IMR-90 (cell line): Measurements from ENCODE around the gene RC3H2. TPM values are rescaled to one million over a fixed set of nuclear protein-coding genes. Genes with fewer than 3 reads are reported as not detected.
A peak's percentile ranks its signal among the peaks of the same experiment; 100 is the strongest.

Source experiments
- ATAC-seq: fragments of 200-7000 bp; cut with Tn5 transposase; 2 replicates; pipeline ENCODE4 v1.9.1; 2020; ENCODE audit warnings: low read depth, mild to moderate bottlenecking, moderate library complexity
- BruUV-seq: library from RNA; stranded (reverse); fragments of 400-500 nt; replicated peaks from 2 replicates; lab custom pipeline; 2021; lab: Mats Ljungman, UMichigan
- CTCF ChIA-PET: fragments of 300-600 bp; formaldehyde crosslinking; extraction: SDS; loops from one replicate; lab custom pipeline; 2021; ENCODE audit warnings: antibody characterized with exemption; lab: Yijun Ruan, JAX
- POLR2A ChIA-PET: fragments of 300-600 bp; sonication (Branson Sonifier 250); formaldehyde crosslinking; loops from one replicate; lab custom pipeline; 2022; ENCODE audit warnings: antibody characterized with exemption; ENCODE audit not compliant: unreplicated experiment; lab: Charles Lee
- DNase-seq: peaks from one replicate; pipeline ENCODE4 v3.0.0; 2013
- H2AFZ ChIP-seq: replicated peaks from 2 replicates; pipeline ENCODE3; 2013; ENCODE audit warnings: low read length, mild to moderate bottlenecking; ENCODE audit not compliant: poor library complexity
- H2AK5ac ChIP-seq: 2 replicates; pipeline ENCODE4 v1.6.1; 2013; ENCODE audit warnings: low read depth, low read length, inconsistent platforms
- H2AK9ac ChIP-seq: replicated peaks from 2 replicates; pipeline ENCODE3; 2013; ENCODE audit warnings: mild to moderate bottlenecking, low read depth, low read length, moderate library complexity; ENCODE audit not compliant: poor library complexity
- H2BK120ac ChIP-seq: 2 replicates; pipeline ENCODE4 v1.6.1; 2013; ENCODE audit warnings: low read depth, low read length, inconsistent platforms
- H2BK15ac ChIP-seq: 3 replicates; pipeline ENCODE4 v1.6.1; 2013; ENCODE audit warnings: low read depth, low read length, inconsistent platforms
- H2BK20ac ChIP-seq: 2 replicates; pipeline ENCODE4 v1.6.1; 2013; ENCODE audit warnings: low read depth, mild to moderate bottlenecking, inconsistent platforms, low read length, moderate library complexity
- H2BK5ac ChIP-seq: 2 replicates; pipeline ENCODE4 v1.6.1; 2013; ENCODE audit warnings: mild to moderate bottlenecking, low read depth, low read length, inconsistent platforms; ENCODE audit not compliant: poor library complexity, severe bottlenecking
- H3K14ac ChIP-seq: replicated peaks from 2 replicates; pipeline ENCODE4 v1.6.1; 2013; ENCODE audit warnings: low read depth, low read length, inconsistent platforms
- H3K18ac ChIP-seq: 2 replicates; pipeline ENCODE4 v1.6.1; 2013; ENCODE audit warnings: low read depth, low read length, control low read depth
- H3K23ac ChIP-seq: 2 replicates; pipeline ENCODE4 v1.6.1; 2013; ENCODE audit warnings: low read depth, low read length, inconsistent platforms
- H3K27ac ChIP-seq: 2 replicates; pipeline ENCODE4 v1.5.1; 2013; ENCODE audit warnings: mild to moderate bottlenecking, control low read depth, low read length; ENCODE audit not compliant: insufficient read depth
- H3K27me3 ChIP-seq: 2 replicates; pipeline ENCODE4 v1.6.1; 2013; ENCODE audit warnings: low read length; ENCODE audit not compliant: control insufficient read depth, insufficient read depth
- H3K36me3 ChIP-seq: 2 replicates; pipeline ENCODE4 v1.6.1; 2013; ENCODE audit warnings: low read length, mixed read lengths; ENCODE audit not compliant: control insufficient read depth, insufficient read depth
- H3K4ac ChIP-seq: 2 replicates; pipeline ENCODE4 v1.6.1; 2013; ENCODE audit warnings: low read depth, low read length, inconsistent platforms
- H3K4me1 ChIP-seq: 2 replicates; pipeline ENCODE4 v1.6.1; 2013; ENCODE audit warnings: low read length, mixed read lengths; ENCODE audit not compliant: control insufficient read depth, insufficient read depth
- H3K4me2 ChIP-seq: 2 replicates; pipeline ENCODE4 v1.6.1; 2013; ENCODE audit warnings: low read depth, mild to moderate bottlenecking, control low read depth, low read length, moderate library complexity
- H3K4me3 ChIP-seq: 2 replicates; pipeline ENCODE4 v1.5.1; 2013; ENCODE audit warnings: low read depth, mild to moderate bottlenecking, control low read depth, low read length, moderate library complexity; ENCODE audit not compliant: insufficient read depth
- H3K56ac ChIP-seq: 2 replicates; pipeline ENCODE4 v1.6.1; 2013; ENCODE audit warnings: low read length, inconsistent platforms; ENCODE audit not compliant: insufficient read depth; ENCODE audit errors: extremely low read depth
- H3K79me1 ChIP-seq, 2 experiments: 2 replicates each; pipeline ENCODE4 v1.6.1; 2013; ENCODE audit warnings: low read length in 2 of 2, inconsistent platforms in 1 of 2, low read depth in 1 of 2
- H3K9ac ChIP-seq: 2 replicates; pipeline ENCODE4 v1.6.1; 2013; ENCODE audit warnings: low read depth, low read length, control low read depth
- H3K9me1 ChIP-seq: 2 replicates; pipeline ENCODE4 v1.6.1; 2013; ENCODE audit warnings: low read length, inconsistent platforms; ENCODE audit not compliant: insufficient read depth
- H3K9me3 ChIP-seq: 2 replicates; pipeline ENCODE4 v1.6.1; 2013; ENCODE audit warnings: low read length; ENCODE audit not compliant: control insufficient read depth, insufficient read depth
- H4K20me1 ChIP-seq: 2 replicates; pipeline ENCODE4 v1.6.1; 2013; ENCODE audit warnings: low read length, inconsistent platforms; ENCODE audit not compliant: insufficient read depth
- H4K5ac ChIP-seq: 2 replicates; pipeline ENCODE4 v1.6.1; 2013; ENCODE audit warnings: mild to moderate bottlenecking, low read depth, low read length, control low read depth
- H4K8ac ChIP-seq, 2 experiments: 2 replicates each; pipeline ENCODE4 v1.6.1; 2013; ENCODE audit warnings: low read depth in 2 of 2, low read length in 2 of 2, control low read depth in 1 of 2, inconsistent platforms in 1 of 2
- H4K91ac ChIP-seq: 2 replicates; pipeline ENCODE4 v1.6.1; 2013; ENCODE audit warnings: low read depth, low read length, inconsistent platforms; ENCODE audit not compliant: insufficient read depth
- CEBPB ChIP-seq: IDR thresholded peaks from 2 replicates; pipeline ENCODE4 v1.6.1; 2012; ENCODE audit warnings: low read depth, low read length, improper control_type of control experiment
- CHD1 ChIP-seq: IDR thresholded peaks from 2 replicates; pipeline ENCODE4 v1.6.1; 2012; ENCODE audit warnings: low read depth, low read length, improper control_type of control experiment
- FOS ChIP-seq: fragments of 150-350 bp; IDR thresholded peaks from 2 replicates; pipeline ENCODE4 v1.6.1; 2016; ENCODE audit warnings: low read depth, low read length
- MAZ ChIP-seq: IDR thresholded peaks from 2 replicates; pipeline ENCODE4 v1.6.1; 2012; ENCODE audit warnings: low read depth, mild to moderate bottlenecking, low read length, improper control_type of control experiment, moderate library complexity, borderline replicate concordance
- MXI1 ChIP-seq: IDR thresholded peaks from 2 replicates; pipeline ENCODE4 v1.6.1; 2012; ENCODE audit warnings: low read depth, mild to moderate bottlenecking, low read length, moderate library complexity, borderline replicate concordance
- NFE2L2 ChIP-seq: fragments of 150-350 bp; IDR thresholded peaks from 2 replicates; pipeline ENCODE4 v1.6.1; 2016; ENCODE audit warnings: low read depth, mild to moderate bottlenecking, low read length
- POLR2A ChIP-seq: IDR thresholded peaks from 2 replicates; pipeline ENCODE4 v1.6.1; 2012; ENCODE audit warnings: mild to moderate bottlenecking, low read depth, low read length
- RAD21 ChIP-seq: IDR thresholded peaks from 2 replicates; pipeline ENCODE4 v1.6.1; 2012; ENCODE audit warnings: low read length, improper control_type of control experiment
- RFX5 ChIP-seq: IDR thresholded peaks from 2 replicates; pipeline ENCODE4 v1.8.0; 2012; ENCODE audit warnings: low read depth, mild to moderate bottlenecking, low read length, moderate library complexity
- WGBS, 2 experiments: methylation state at CpG; one replicate each; pipeline versions ENCODE4 v1.1.5 to v1.1.7; 2013; ENCODE audit warnings: missing lambda C conversion rate in 2 of 2; ENCODE audit not compliant: insufficient read length in 1 of 2; ENCODE audit errors: extremely low coverage in 2 of 2; 5-methylcytosine and 5-hydroxymethylcytosine counted together
- dilution Hi-C: fragments of 300-500 bp; cut with HindIII; formaldehyde crosslinking; loops from one replicate; pipeline ENCODE4 v1.14.3; 2018; ENCODE audit warnings: low sequenced_read_pairs; ENCODE audit not compliant: unreplicated experiment
- in situ Hi-C: fragments of 300-500 bp; cut with MboI; formaldehyde crosslinking; loops from 3 replicates; pipeline ENCODE4 v1.14.3; 2019; ENCODE audit warnings: low sequenced_read_pairs, inconsistent platforms, mixed read lengths
- intact Hi-C: fragments of 100-400 bp; cut with micrococcal nuclease; formaldehyde crosslinking; loops from 2 replicates; pipeline ENCODE4 v1.10.0; 2022
- polyA plus RNA-seq, 3 experiments: library from polyadenylated mRNA; depleted of rRNA; stranded (reverse); fragments of >200 nt; gene quantifications; 2 replicates each; pipeline ENCODE4 v1.2.3, GENCODE V29; 2012; ENCODE audit warnings: low replicate concordance in 1 of 3
- total RNA-seq: library from RNA; depleted of rRNA; stranded (reverse); fragments of >200 nt; gene quantifications from 2 replicates; pipeline ENCODE4 v1.2.3, GENCODE V29; 2012
- TF ChIP-seq, protein P1 (sequence below): fragments of 150-350 bp; IDR thresholded peaks from 2 replicates; pipeline ENCODE4 v1.6.1; 2016; ENCODE audit warnings: low read depth, mild to moderate bottlenecking, low read length, moderate library complexity, borderline replicate concordance
- TF ChIP-seq, protein P2 (sequence below): fragments of 150-350 bp; IDR thresholded peaks from 2 replicates; pipeline ENCODE4 v1.6.1; 2017; ENCODE audit warnings: mild to moderate bottlenecking, antibody characterized with exemption, low read length, low read depth

Gene RC3H2
- total and polyA plus RNA-seq, 2 of the 4 experiments (the other 2 are of a cell fraction) = 14.7 to 58.4 TPM

DNA sequence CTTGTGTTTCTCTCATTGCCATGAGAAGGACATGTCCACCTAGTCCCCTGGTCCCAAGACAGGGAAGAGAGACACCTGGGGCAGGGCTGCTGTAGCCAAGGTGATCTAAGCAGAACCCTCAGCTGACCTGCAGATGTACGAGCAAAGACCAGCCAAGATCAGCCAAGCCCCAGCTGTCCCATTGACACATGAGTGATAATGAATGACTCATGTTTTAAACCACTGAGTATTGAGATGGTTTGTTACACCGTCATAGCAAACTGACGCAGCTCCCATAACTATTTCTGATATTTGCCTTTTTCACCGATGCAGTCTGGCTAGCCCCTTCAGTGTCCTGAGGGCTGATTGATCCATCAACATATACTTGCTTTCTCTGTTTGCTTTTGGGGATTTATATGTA lies 98.5 kb downstream of the RC3H2 start:
- Histone ChIP-seq H3K4me3 (no peak overlapping the region), H3K23ac (no peak overlapping the region), H3K27me3 (no peaks in the 10 kb centered on the region), H3K4me2 (no peak overlapping the region), H3K79me1 (no peaks in the 10 kb centered on the region), H3K4ac (no peak overlapping the region), H4K5ac (no peak overlapping the region), H2BK5ac (no peak overlapping the region), H4K20me1 (no peaks in the 10 kb centered on the region), H3K14ac (no peak overlapping the region), H3K18ac (no peak overlapping the region), H3K9ac (no peak overlapping the region), H3K27ac (no peak overlapping the region), H3K9me3 (peaks cover 4% of the 10 kb centered on the region), H4K8ac (no peak overlapping the region), H3K56ac (no peak overlapping the region; the same call in 1 of the 2 replicates), H3K4me1 (no peaks in the 10 kb centered on the region), H3K36me3 (no peaks in the 10 kb centered on the region), H2AK5ac (no peak overlapping the region), H4K91ac (no peak overlapping the region), H2BK20ac (0 out of 2 replicates have a peak overlapping the region, but pooled peaks have one; percentile 30), H2BK15ac (no peak overlapping the region), H2AK9ac (no peak overlapping the region), H2BK120ac (0 out of 2 replicates have a peak overlapping the region, but pooled peaks have one; percentile 2), H3K9me1 (no peaks in the 10 kb centered on the region; the same call in 1 of the 2 replicates), H2AFZ (no peak overlapping the region)
- DNase-seq (no peak), ATAC-seq (no peak)
- CTCF ChIA-PET = interaction anchor here (1.2 kb wide), 1 partner anchor 308 kb away, joined by 4 read pairs; no protein-coding TSS in a partner anchor
- BruUV-seq = no TSS peak
- dilution Hi-C loops = no loop called here
- in situ Hi-C loops = no loop called here
- POLR2A ChIA-PET = no interaction called here
- intact Hi-C loops = no loop called here
- WGBS, 2 experiments = 67% methylated on average over 1 of the region's 4 CpGs; no CpG with 5 or more reads in 1 of the 2 experiments
- no peak for TF ChIP-seq POLR2A
- TF ChIP-seq, protein P1, sequence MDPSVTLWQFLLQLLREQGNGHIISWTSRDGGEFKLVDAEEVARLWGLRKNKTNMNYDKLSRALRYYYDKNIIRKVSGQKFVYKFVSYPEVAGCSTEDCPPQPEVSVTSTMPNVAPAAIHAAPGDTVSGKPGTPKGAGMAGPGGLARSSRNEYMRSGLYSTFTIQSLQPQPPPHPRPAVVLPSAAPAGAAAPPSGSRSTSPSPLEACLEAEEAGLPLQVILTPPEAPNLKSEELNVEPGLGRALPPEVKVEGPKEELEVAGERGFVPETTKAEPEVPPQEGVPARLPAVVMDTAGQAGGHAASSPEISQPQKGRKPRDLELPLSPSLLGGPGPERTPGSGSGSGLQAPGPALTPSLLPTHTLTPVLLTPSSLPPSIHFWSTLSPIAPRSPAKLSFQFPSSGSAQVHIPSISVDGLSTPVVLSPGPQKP = no peak
- TF ChIP-seq, protein P2, sequence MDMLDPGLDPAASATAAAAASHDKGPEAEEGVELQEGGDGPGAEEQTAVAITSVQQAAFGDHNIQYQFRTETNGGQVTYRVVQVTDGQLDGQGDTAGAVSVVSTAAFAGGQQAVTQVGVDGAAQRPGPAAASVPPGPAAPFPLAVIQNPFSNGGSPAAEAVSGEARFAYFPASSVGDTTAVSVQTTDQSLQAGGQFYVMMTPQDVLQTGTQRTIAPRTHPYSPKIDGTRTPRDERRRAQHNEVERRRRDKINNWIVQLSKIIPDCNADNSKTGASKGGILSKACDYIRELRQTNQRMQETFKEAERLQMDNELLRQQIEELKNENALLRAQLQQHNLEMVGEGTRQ = no peak
- TF ChIP-seq MAZ = no peak
- TF ChIP-seq FOS = no peak
- TF ChIP-seq MXI1 = no peak
- no peak for TF ChIP-seq NFE2L2
- no peak for TF ChIP-seq CEBPB
- no peak for TF ChIP-seq RFX5
- no peak for TF ChIP-seq RAD21
- no peak for TF ChIP-seq CHD1
